Adipose tissue (tissue), 3 donors: ENCODE results near the gene KIF1B. TPM values are rescaled to one million over a fixed set of nuclear protein-coding genes. Genes with fewer than 3 reads are reported as not detected.
"Not testable (repeated sequence)": the region's sequence is repeated elsewhere in the genome, so short reads cannot be mapped to it uniquely, and the experiment has no call there.

Source experiments
- H3K27ac ChIP-seq: one replicate; pipeline ENCODE4 v1.5.1; 2013; ENCODE audit warnings: low read depth, low read length
- WGBS, 3 donors: extraction: QIAGEN DNeasy Blood & Tissue Kit; methylation state at CpG; one replicate each; pipeline ENCODE4 v1.1.7; 2013; 5-methylcytosine and 5-hydroxymethylcytosine counted together
- polyA plus RNA-seq, 3 donors: library from polyadenylated mRNA; stranded (reverse); fragments of 200-250 nt; gene quantifications; one replicate each; pipeline ENCODE4 v1.2.3, GENCODE V29; 2013
- donor health status: healthy with polysubstance abuse.
- donor health status: Bipolar disorder and iron deficiency.
- donor health status: healthy.

KIF1B gene
- polyA plus RNA-seq, 3 donors: 9.1 to 10.5 (median 9.2) TPM

GRCh38 chr1:10426535-10426848, 216.1 kb downstream of the KIF1B start:
- 92 to 96% (median 94%) methylated on average over 9 to 18 of the region's 21 CpGs for WGBS, 3 donors
- H3K27ac ChIP-seq: not testable (repeated sequence)

- WGBS, 3 donors: 86 to 93% (median 87%) methylated on average over 5 of the region's 5 CpGs
- no peak overlapping the region for H3K27ac ChIP-seq
Observed at GRCh38 chr1:10428984-10429383, 218.6 kb downstream of the KIF1B start.

GRCh38 chr1:10429868-10430215, 219.5 kb downstream of the KIF1B start:
- WGBS, 3 donors: 15 to 19% (median 18%) methylated on average over 16 of the region's 16 CpGs
- H3K27ac ChIP-seq: no peak overlapping the region

- H3K27ac ChIP-seq: no peak within 1 kb of the TSS
- WGBS, 3 donors: 0% methylated on average over 64 to 95 of the region's 95 CpGs
Observed at GRCh38 chr1:10430216-10431069, 220.1 kb downstream of the KIF1B start, which contains the start of gene CENPS. TSS of gene CENPS (plus strand) at chr1:10430433. CDS start at chr1:10430518, 85 bp downstream.

Other genes with a start within 250 kb of the KIF1B start
- 100 to 1,000 TPM in 2 of 3 donors, 10 to 100 TPM in 1; 14.7 to 162 (median 139) TPM for gene RBP7, start 213.3 kb upstream of the KIF1B start, polyA plus RNA-seq
- 10 to 100 TPM; 21.0 to 27.9 (median 27.3) TPM for gene UBE4B, start 177.6 kb upstream of the KIF1B start, polyA plus RNA-seq
- 100 to 1,000 TPM in 2 of 3 donors, 10 to 100 TPM in 1; 54.1 to 306 (median 120) TPM for gene PGD, start 188.5 kb downstream of the KIF1B start, polyA plus RNA-seq
- gene CENPS, start 219.9 kb downstream of the KIF1B start, polyA plus RNA-seq: 10 to 100 TPM in 1 of 3 donors, 1 to 10 TPM in 2; 7.6 to 14.1 (median 9.7) TPM
- gene CORT, start 239.5 kb downstream of the KIF1B start, polyA plus RNA-seq: under 1 TPM in 2 of 3 donors, not detected in 1; 0.14 to 0.34 TPM